ENCODE measurements around the gene PLEKHN1. TPM values are rescaled to one million over a fixed set of nuclear protein-coding genes. Genes with fewer than 3 reads are reported as not detected.

The PLEKHN1 gene, protein sequence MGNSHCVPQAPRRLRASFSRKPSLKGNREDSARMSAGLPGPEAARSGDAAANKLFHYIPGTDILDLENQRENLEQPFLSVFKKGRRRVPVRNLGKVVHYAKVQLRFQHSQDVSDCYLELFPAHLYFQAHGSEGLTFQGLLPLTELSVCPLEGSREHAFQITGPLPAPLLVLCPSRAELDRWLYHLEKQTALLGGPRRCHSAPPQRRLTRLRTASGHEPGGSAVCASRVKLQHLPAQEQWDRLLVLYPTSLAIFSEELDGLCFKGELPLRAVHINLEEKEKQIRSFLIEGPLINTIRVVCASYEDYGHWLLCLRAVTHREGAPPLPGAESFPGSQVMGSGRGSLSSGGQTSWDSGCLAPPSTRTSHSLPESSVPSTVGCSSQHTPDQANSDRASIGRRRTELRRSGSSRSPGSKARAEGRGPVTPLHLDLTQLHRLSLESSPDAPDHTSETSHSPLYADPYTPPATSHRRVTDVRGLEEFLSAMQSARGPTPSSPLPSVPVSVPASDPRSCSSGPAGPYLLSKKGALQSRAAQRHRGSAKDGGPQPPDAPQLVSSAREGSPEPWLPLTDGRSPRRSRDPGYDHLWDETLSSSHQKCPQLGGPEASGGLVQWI
- under 1 TPM; 0.20 to 0.47 (median 0.40) TPM for polyA plus RNA-seq (ENCODE audit: insufficient read length in 3 of 3)
- long read RNA-seq, donor 1: 0 reads
- long read RNA-seq, donor 2: 0 reads
- long read RNA-seq, donor 3: 0 reads
- long read RNA-seq, donor 4: 0 reads
- long read RNA-seq, donor 5: 0 reads
- long read RNA-seq, donor 6: 0 reads
- long read RNA-seq, donor 7: 0 reads
- long read RNA-seq, donor 8: 0 reads
- long read RNA-seq, donor 9: 0 reads
- long read RNA-seq, donor 10: 0 reads
- long read RNA-seq, donor 11: 0 reads
- long read RNA-seq, donor 12: 0 reads
- long read RNA-seq, donor 13: 0 reads
- long read RNA-seq, donor 14: 0 reads
- long read RNA-seq, donor 15: 0 reads
- long read RNA-seq, donor 16: 0 reads

DNA sequence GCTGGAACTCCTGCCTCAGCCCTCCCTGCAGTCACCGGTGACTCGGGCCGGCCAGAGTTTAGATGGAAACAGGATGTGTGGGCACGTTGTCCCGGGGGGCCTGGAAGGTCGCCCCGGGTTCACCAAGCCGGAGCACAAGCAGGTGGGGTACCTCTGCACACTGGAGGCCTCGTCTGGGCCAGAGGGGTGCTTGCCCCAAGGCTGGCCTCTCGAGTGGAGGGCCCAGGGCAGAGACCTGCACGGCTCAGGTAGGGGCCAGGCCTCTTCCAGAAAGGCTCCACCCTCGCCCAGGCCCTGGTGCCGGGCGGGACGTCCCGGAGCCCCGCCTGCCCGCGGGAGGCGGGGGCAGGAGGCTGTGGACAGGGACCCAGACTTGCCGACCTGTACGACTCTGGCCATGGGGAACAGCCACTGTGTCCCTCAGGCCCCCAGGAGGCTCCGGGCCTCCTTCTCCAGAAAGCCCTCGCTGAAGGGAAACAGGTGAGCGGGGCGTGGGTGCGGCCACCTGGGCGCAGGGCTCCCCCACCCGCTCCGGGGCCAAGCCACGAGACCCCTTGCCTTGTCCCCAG lies at the start of gene PLEKHN1:
PLEKHN1 (plus strand) TSS at position 348 of the 569 bp plus-strand sequence; CDS start at position 398, 50 bp downstream.
- no peak for DNase-seq (ENCODE audit: extremely low read depth in 1 of 11, low read depth in 9 of 11, low spot score in 4 of 11)

DNA sequence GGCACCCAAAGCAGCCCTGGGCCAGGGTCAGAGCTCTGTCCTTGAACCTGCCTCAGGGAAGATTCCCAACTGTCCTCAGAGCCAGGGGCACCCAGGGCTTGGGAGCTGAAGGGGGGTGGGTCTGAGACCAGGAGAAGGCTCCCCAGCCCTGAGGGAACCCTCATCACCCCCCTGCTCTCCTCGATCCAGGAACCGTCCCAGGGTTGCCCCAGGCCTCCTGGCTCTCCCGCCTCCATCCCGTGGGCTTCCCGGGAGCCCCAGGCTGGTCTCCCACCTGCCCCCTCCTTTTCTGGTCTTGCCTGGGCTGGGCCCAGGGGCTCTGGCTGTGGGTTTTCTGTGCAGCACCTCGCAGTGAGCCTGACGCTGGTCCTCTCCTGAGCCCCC lies 49.2 kb upstream of the PLEKHN1 start:
- DNase-seq (ENCODE audit: extremely low read depth in 1 of 11, low read depth in 9 of 11, low spot score in 4 of 11): no peak

DNA sequence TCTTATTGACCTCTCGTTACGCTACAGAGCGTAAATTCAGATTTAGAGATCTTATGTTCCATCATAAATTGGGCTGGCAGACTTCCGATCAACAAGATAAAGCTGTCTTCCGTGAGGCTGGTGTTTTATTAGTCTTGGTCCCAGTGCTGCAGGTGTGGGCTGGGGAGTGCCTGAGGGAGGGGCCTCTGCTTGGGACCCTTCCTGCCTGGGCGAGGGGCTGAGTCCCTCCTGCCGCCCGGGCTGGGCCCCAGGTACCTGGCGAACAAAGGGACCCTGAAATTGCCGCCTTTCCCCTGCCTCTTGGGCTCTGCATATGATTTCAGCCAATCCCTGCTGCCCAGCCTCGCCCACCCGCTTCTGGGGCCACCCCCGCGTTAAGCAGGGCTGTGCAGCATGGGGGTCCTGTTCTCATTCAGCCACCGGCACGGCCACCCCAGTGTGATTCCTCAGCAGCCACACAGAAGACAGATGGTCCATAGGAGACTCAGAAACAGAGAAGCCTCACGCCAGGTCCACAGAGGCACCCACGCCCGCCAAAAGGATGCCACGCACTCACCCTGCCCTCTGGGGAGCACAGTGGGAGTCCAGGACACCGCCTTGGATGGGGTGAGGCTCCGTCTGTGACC lies 48.7 kb upstream of the PLEKHN1 start:
- DNase-seq (ENCODE audit: extremely low read depth in 1 of 11, low read depth in 9 of 11, low spot score in 4 of 11): no peak

DNA sequence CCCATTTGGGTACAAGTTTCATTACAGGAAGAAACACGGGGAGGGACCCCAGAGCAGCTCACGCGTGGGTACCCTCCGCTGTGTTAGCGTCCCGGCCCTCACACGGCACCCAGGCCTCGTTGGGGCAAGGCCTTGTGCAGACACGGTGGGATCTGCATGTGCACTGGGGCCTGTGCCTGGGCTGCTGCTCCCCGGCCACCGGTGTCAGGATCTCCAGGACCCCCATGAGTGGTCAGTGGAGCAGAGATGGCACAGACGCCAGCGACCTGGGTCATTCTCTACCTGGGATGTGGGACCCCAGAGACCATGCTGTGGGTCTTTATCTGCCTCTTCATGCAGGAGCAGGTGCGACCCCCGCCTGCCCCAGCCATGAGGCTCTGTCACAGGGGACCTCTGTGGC lies 47.9 kb upstream of the PLEKHN1 start:
- no peak for DNase-seq (ENCODE audit: extremely low read depth in 1 of 11, low read depth in 9 of 11, low spot score in 4 of 11)

DNA sequence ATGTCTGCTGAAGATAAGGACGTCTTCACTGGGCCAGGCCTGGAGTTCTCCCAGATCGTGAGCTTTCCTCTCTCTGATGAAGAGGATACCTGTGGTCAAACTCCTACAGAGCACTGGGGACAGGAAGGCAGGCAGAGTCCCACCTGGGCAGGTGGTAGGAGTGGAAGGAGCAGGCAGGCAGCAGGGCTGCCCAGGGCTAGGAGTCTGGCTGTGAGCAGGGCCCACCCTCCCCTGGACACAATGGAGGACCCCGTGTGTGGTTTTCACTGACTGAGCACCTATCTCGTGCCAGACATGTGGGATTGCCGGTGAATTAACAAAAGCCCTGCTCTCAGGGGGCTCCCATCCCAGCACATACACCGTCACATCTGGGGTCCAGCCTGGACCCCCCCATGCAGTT lies 47.4 kb upstream of the PLEKHN1 start:
- no peak for DNase-seq (ENCODE audit: extremely low read depth in 1 of 11, low read depth in 9 of 11, low spot score in 4 of 11)

DNA sequence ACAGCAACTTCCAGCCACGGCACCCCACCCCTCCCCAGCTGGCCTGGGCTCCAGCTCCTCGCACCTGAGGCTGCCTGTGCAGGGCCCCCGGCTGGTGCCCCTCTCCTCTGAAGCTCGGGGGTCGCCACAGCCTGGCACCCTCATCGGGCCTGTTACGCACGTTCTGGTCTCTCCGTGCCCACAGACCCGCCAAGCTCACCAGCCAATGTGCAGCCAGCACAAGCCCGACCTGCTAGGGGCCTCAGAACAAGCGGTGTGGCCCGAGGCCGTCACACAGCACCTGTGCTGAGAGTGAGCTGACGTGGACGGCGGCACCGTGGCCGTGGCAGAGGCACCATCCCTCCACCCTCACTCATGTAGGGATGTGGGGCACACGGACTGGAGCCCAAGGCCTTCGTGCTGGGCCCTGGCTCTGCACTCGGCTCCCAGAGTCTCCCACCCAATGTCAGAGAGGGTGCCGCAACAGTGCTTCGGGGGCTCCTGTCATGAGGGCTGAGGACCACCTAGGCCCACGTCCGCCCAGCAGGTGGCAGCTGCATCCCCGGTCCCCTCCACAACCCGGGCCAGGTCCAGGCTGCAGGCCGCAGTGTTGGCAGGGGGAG lies 46.9 kb upstream of the PLEKHN1 start:
- no peak for DNase-seq (ENCODE audit: extremely low read depth in 1 of 11, low read depth in 9 of 11, low spot score in 4 of 11)

DNA sequence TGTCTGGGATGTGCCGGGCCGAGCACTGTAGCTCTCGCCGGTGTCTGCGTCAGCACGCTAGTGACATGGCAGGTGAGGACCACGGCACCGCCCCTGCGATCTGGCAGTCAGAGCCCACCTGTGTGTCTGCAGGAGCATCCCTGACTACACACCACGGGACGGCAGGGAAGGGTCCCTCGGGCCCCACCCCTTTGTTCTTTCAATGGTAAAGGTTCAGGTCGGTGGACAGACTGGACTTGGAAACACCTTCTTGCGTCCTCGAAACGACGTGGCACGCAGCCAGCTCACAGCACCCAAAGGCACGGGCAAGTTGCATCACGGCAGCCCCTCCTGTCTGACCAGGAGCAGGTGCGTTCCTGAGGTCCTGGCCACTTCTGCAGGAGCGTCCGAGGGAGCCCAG lies 46.3 kb upstream of the PLEKHN1 start:
- DNase-seq (ENCODE audit: extremely low read depth in 1 of 11, low read depth in 9 of 11, low spot score in 4 of 11): no peak

DNA sequence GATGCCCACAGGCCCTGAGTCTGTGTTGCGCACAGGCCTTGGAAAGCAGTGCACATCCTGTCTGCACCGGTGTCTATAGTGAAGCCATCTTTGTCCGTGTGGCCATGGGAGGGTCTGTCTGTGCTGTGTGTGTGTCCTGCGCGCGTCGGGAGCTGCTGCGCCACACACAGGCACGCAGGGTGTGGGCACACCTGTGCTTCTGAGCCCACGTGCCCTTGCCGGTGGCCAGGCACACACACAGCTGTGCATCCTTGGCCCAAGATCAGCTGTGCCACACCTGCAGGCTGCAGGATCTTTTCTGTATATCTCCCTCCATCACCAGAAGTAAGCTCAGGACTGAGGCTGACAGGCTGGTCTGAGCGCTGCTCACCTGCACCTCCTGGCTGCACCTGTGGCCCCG lies 45.8 kb upstream of the PLEKHN1 start:
- DNase-seq (ENCODE audit: extremely low read depth in 1 of 11, low read depth in 9 of 11, low spot score in 4 of 11): no peak

DNA sequence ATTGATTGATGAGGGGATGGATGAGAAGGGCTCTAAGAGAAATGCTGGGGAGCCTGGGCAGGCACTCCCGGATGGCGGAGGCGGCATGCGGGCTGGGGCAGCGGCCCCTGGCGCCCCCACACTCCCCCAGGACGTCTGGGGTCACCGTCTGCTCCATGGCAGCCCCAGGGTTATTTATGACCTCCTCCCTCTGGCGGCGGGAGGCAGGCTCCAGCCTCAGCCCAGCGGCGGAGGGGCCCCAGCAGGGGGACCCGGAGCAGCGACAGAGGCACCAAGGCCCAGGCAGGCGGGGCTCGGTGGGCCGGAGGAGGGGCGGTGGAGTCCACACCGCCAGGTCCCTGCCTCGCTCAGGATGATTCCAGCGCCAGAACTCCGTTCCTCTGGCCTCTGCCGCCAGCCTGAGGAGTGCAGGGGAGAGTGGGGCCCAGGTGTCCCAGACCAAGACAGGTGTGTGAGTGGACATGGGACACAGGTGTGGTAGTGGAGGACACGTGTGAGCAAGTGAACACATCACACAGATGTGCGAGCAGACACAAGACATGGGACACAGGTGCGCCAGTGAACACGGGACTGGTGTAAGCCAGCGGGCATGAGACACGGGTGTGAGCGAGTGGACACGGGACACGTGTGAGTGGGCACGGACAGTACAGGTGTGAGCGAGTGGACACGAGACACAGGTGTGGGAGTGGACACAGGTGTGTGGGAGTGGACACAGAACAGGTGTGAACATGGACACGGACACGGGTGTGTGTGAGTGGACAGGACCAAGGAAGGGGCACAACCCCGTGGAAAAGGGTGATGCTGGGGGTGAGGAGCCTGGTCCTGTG lies 45.1 kb upstream of the PLEKHN1 start:
- DNase-seq (ENCODE audit: extremely low read depth in 1 of 11, low read depth in 9 of 11, low spot score in 4 of 11): peak in 9 of 11 donors; percentile 72 to 91 (median 87)

DNA sequence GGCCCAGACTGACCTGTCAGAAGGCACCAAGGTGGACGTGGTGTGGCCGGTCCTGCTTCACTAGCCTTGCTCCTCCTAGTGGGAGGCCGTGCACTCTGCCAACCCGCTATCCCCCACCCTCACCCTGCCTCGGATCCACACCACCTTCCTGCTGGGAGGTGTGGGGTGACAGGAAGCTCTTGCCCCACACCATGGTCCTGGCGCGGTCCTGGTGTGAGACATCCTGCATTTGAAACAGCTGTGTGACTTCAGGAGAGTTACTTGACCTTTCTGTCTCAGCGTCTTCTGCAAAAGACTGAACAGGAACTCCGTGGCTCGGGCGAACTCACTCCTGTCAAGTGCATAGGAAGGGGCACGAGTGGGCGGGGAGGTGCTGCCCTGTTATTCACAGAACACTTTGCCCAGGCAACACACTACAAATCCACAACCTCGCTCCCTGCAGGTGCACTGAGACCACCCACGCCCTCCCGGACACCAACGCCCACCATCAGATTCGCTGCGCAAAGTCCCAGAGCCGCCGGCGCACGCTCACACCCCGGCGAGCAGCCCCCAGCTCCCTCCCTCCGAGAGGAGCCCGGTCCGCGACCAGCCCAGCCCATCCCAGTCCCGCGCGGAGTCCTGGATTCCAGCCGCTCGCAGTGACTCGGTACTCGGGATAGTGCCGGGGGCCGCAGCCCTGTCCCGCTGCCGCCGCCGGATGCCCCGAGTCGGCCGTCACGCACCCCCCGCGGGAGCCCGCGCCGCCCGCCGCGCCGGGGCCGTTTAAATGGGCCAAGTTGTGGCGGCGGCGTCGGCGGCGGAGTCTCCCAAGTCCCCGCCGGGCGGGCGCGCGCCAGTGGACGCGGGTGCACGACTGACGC lies 42.9 kb upstream of the PLEKHN1 start, which contains the start of gene SAMD11:
SAMD11 (plus strand) TSS at position 793 of the 860 bp plus-strand sequence. CDS start 509 bp downstream, outside the sequence.
- peak in 6 of 11 donors; percentile 82 to 93 (median 90) for DNase-seq (ENCODE audit: extremely low read depth in 1 of 11, low read depth in 9 of 11, low spot score in 4 of 11)

DNA sequence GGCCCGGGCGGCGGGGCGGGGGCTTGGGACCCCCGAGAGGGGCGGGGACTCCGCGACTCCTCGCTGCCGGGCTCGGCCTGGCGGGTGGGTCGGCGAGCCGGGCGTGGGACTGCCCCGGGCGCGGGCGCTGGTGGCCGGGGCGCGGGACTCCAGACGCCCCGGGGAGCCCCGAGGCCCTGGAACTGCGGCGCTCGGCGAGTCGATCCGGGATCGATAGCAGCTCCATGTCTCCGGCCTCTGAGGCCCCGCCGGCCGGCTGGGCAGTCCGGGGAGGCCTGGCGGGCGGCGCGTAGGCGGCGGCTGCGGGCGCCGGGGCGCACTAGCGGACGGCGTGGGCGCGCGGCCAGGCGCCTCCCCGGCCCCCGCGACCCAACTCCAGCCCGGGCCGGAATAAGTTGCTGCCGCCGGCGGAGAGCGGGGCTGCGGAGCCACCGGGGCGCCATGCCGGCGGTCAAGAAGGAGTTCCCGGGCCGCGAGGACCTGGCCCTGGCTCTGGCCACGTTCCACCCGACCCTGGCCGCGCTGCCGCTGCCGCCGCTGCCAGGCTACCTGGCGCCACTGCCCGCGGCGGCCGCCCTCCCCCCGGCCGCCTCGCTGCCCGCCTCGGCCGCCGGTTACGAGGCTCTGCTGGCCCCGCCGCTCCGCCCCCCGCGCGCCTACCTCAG lies 42.2 kb upstream of the PLEKHN1 start:
- DNase-seq (ENCODE audit: extremely low read depth in 1 of 11, low read depth in 9 of 11, low spot score in 4 of 11): no peak

DNA sequence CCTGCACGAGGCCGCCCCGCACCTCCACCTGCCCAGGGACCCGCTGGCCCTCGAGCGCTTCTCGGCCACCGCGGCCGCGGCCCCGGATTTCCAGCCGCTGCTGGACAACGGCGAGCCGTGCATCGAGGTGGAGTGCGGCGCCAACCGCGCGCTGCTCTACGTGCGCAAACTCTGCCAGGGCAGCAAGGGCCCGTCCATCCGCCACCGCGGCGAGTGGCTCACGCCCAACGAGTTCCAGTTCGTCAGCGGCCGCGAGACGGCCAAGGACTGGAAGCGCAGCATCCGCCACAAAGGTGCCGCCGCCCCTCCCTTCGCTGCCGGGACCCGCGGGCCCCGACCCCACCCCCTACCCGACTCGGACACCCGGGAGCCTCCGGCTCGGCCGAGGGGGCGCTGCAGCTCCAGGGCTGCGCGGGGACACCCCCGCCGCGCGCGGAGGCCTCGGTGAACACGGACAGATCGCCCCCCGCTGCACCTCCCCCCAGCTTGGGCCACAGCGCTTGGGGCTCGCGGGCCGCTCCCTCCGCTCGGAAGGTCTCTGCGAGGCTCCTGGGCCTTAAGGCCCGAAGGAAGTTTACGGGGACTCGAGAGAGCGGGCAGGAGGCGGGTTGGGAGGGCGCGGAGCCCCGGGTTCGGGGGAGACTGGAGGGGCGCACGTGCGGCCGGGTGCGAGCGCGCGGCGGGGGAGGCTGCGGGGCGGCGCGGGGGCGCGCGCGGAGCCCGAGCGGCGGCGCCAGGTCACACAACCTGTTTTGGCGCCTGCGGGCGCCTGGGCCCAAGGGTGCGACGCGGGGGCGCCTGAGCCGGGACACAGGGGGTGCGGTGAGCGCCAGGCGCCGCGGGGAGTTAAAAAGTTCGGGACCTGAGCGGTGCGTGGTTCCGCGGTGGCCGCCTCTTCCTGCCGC lies 41.4 kb upstream of the PLEKHN1 start:
- no peak for DNase-seq (ENCODE audit: extremely low read depth in 1 of 11, low read depth in 9 of 11, low spot score in 4 of 11)

DNA sequence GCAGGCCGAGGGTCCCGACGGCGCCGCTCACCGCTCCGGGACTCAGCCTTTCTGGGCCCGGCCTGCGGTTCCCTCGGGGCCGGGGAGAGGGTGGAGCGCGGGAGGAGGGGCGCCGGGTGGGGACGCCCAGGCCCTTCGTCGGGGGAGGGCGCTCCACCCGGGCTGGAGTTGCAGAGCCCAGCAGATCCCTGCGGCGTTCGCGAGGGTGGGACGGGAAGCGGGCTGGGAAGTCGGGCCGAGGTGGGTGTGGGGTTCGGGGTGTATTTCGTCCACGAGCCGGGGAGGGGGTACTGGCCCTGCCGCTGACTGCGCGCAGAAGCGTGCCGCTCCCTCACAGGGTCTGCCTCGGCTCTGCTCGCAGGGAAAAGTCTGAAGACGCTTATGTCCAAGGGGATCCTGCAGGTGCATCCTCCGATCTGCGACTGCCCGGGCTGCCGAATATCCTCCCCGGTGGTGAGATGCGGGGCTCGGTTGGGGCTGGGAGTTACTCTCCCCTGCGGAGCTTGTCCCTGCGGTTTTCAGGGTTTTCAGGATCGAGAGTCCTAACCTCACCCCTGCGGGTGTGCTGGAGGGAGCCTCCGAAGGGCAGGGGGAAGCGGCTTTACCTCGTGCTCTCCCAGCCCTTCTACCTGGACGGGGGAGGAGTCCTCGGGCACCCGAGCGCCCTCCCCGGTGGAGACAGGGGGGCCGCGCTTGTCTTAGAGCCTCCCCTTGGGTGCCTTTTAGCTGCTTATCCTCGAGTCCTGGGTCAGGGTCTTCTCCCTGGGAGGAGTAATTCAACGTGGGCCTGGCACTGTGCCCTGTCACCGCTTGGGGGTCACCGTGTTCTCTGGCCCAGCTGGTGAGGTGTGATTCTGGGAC lies 40.5 kb upstream of the PLEKHN1 start:
- no peak for DNase-seq (ENCODE audit: extremely low read depth in 1 of 11, low read depth in 9 of 11, low spot score in 4 of 11)

DNA sequence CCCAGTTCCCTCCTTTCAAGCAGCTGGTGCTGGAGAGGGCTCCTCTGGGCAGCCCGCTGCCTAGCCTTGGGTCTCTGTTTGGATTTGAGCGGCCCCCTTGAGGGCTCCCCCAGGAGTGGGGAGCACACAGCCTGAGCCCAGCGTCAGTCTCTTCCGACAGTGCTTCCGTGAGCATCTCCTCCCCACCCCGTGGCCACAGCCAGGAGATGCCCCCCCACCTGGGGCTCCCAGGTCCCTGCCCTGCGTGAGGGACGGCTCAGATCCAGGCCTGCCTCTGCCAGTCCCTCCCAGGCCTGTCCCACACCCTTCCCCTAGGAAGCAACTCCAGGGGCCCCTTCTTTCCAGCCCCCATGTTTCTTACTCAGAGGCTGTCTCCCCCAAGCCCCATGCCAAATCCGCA lies 39.0 kb upstream of the PLEKHN1 start:
- DNase-seq (ENCODE audit: extremely low read depth in 1 of 11, low read depth in 9 of 11, low spot score in 4 of 11): no peak

DNA sequence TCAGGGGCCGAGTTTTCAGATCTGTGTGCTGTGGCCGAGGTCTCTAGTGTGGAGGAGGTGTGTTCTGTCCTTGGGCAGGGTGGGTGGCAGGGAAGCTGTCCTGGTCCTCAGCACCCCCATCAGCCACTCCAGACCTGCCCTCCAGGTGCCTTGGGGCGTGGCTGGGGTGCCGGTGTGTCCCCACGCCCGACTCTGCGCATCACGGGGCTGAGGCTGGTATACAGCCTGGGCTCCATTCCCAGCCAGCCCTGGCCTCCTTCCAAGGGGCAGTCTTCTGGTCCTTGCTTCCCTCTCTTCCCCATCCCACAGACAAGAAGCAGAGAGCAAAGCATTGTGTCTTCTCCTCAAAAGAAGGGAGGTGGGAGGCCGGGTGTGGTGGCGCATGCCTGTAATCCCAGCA lies 38.5 kb upstream of the PLEKHN1 start:
- no peak for DNase-seq (ENCODE audit: extremely low read depth in 1 of 11, low read depth in 9 of 11, low spot score in 4 of 11)
